Smooth muscle cell (in vitro differentiated cells): ENCODE measurements around the gene GRIK4. TPM values are rescaled to one million over a fixed set of nuclear protein-coding genes. Genes with fewer than 3 reads are reported as not detected.

Experiments used
- DNase-seq: peaks from one replicate; lab custom pipeline; 2025; ENCODE audit not compliant: unreplicated experiment; lab: John Stamatoyannopoulos, UW
- H2AFZ ChIP-seq: fragments of 200-600 bp; sonication (generic); 2 replicates; pipeline ENCODE4 v1.6.0; 2016; ENCODE audit warnings: antibody characterized with exemption, low read depth, mild to moderate bottlenecking
- H3F3A ChIP-seq: fragments of 200-600 bp; sonication (generic); 2 replicates; pipeline ENCODE4 v1.6.0; 2017; ENCODE audit warnings: antibody characterized with exemption, low read depth
- H3K27ac ChIP-seq: fragments of 200-600 bp; sonication (generic); 2 replicates; pipeline ENCODE4 v1.5.1; 2016; ENCODE audit warnings: low read depth, mild to moderate bottlenecking
- H3K27me3 ChIP-seq: fragments of 200-600 bp; sonication (generic); 2 replicates; pipeline ENCODE4 v1.6.1; 2016; ENCODE audit warnings: low read depth, mild to moderate bottlenecking
- H3K36me3 ChIP-seq: fragments of 200-600 bp; sonication (generic); 2 replicates; pipeline ENCODE4 v1.5.1; 2016; ENCODE audit warnings: low read depth
- H3K4me1 ChIP-seq: fragments of 200-600 bp; sonication (generic); 2 replicates; pipeline ENCODE4 v1.5.1; 2016; ENCODE audit warnings: low read depth
- H3K4me2 ChIP-seq: fragments of 200-600 bp; sonication (generic); 2 replicates; pipeline ENCODE4 v1.6.0; 2016; ENCODE audit warnings: mild to moderate bottlenecking
- H3K4me3 ChIP-seq: fragments of 200-600 bp; sonication (generic); 2 replicates; pipeline ENCODE4 v1.5.1; 2016; ENCODE audit warnings: mild to moderate bottlenecking
- H3K79me2 ChIP-seq: fragments of 200-600 bp; sonication (generic); 2 replicates; pipeline ENCODE4 v1.6.0; 2016; ENCODE audit warnings: low read depth, mild to moderate bottlenecking
- H3K9ac ChIP-seq: fragments of 200-600 bp; sonication (generic); 2 replicates; pipeline ENCODE4 v1.6.0; 2016; ENCODE audit warnings: low read depth
- H3K9me3 ChIP-seq: fragments of 200-600 bp; sonication (generic); replicated peaks from 2 replicates; pipeline ENCODE4 v1.5.1; 2016; ENCODE audit warnings: low read depth
- H4K20me1 ChIP-seq: fragments of 200-600 bp; sonication (generic); 2 replicates; pipeline ENCODE4 v1.6.0; 2016; ENCODE audit warnings: low read depth
- CTCF ChIP-seq: fragments of 200-600 bp; sonication (generic); IDR thresholded peaks from 2 replicates; pipeline ENCODE4 v1.5.1; 2017; ENCODE audit warnings: borderline replicate concordance, mild to moderate bottlenecking, antibody characterized with exemption; ENCODE audit not compliant: insufficient read depth, poor library complexity, severe bottlenecking
- WGBS: methylation state at CpG from one replicate; pipeline ENCODE4 v1.1.7; 2016; ENCODE audit warnings: low lambda C conversion rate; 5-methylcytosine and 5-hydroxymethylcytosine counted together
- polyA plus RNA-seq: library from polyadenylated mRNA; unstranded; fragments of >200 nt; fragmentation: Nextera tagmentation; extraction: Ambion mirVana; gene quantifications from 2 replicates; pipeline ENCODE4 v1.2.1, GENCODE V29; 2016
- total RNA-seq: library from RNA; depleted of rRNA; stranded (reverse); fragments of >200 nt; gene quantifications from 2 replicates; pipeline ENCODE4 v1.2.3, GENCODE V29; 2014

GRIK4 gene
- total and polyA plus RNA-seq, 2 experiments from 2014 or later: not detected

- no peaks in the 10 kb centered on the region for H3K4me1 ChIP-seq
- H3K4me2 ChIP-seq: no peak overlapping the region
- no peaks in the 10 kb centered on the region for H3K36me3 ChIP-seq
- no peaks in the 10 kb centered on the region for H4K20me1 ChIP-seq
- DNase-seq: no peak
- no peaks in the 10 kb centered on the region for H3F3A ChIP-seq
- TF ChIP-seq CTCF: no peak
- 86% methylated on average over 4 of the region's 4 CpGs for WGBS
- H3K27ac ChIP-seq: no peak overlapping the region
- no peak overlapping the region for H3K4me3 ChIP-seq
- H2AFZ ChIP-seq: no peak overlapping the region
- H3K9me3 ChIP-seq: no peaks in the 10 kb centered on the region
- peaks cover 18% of the 10 kb centered on the region for H3K27me3 ChIP-seq
- no peak overlapping the region for H3K9ac ChIP-seq
- H3K79me2 ChIP-seq: no peaks in the 10 kb centered on the region
Observed at GRCh38 chr11:120694726-120695125, 183.2 kb downstream of the GRIK4 start.

GRCh38 chr11:120695426-120695825 lies 183.9 kb downstream of the GRIK4 start:
- Histone ChIP-seq H3K4me3 (no peak overlapping the region), H3K27me3 (peaks cover 16% of the 10 kb centered on the region), H3K27ac (no peak overlapping the region), H3K4me1 (no peaks in the 10 kb centered on the region), H3K4me2 (no peak overlapping the region), H2AFZ (no peak overlapping the region), H4K20me1 (no peaks in the 10 kb centered on the region), H3K9ac (no peak overlapping the region), H3K36me3 (no peaks in the 10 kb centered on the region), H3F3A (no peaks in the 10 kb centered on the region), H3K9me3 (no peaks in the 10 kb centered on the region), H3K79me2 (no peaks in the 10 kb centered on the region)
- WGBS: 94% methylated on average over 8 of the region's 8 CpGs
- no peak for DNase-seq
- TF ChIP-seq CTCF: no peak

GRCh38 chr11:120695939-120696338 lies 184.4 kb downstream of the GRIK4 start:
- Histone ChIP-seq H3K79me2 (no peaks in the 10 kb centered on the region), H2AFZ (no peak overlapping the region), H3K9ac (no peak overlapping the region), H3K4me2 (no peak overlapping the region), H3K9me3 (no peaks in the 10 kb centered on the region), H3F3A (no peaks in the 10 kb centered on the region), H4K20me1 (no peaks in the 10 kb centered on the region), H3K27ac (no peak overlapping the region), H3K4me3 (no peak overlapping the region), H3K36me3 (no peaks in the 10 kb centered on the region), H3K27me3 (peaks cover 12% of the 10 kb centered on the region), H3K4me1 (no peaks in the 10 kb centered on the region)
- 91% methylated on average over 5 of the region's 5 CpGs for WGBS
- TF ChIP-seq CTCF: no peak
- no peak for DNase-seq

GRCh38 chr11:120696597-120697218 lies 185.2 kb downstream of the GRIK4 start:
- Histone ChIP-seq H2AFZ (no peak overlapping the region), H4K20me1 (no peaks in the 10 kb centered on the region), H3K9me3 (no peaks in the 10 kb centered on the region), H3K27ac (no peak overlapping the region), H3K4me3 (no peak overlapping the region), H3K4me2 (no peak overlapping the region), H3F3A (no peaks in the 10 kb centered on the region), H3K27me3 (peaks cover 6% of the 10 kb centered on the region), H3K36me3 (no peaks in the 10 kb centered on the region), H3K4me1 (no peaks in the 10 kb centered on the region), H3K9ac (no peak overlapping the region), H3K79me2 (no peaks in the 10 kb centered on the region)
- no peak for DNase-seq
- WGBS: 86% methylated on average over 11 of the region's 11 CpGs
- TF ChIP-seq CTCF: peak; percentile 24
